Activated CD4-positive, alpha-beta memory T cell treated with anti-CD3 and anti-CD28 coated beads, Interleukin-2, amount 10 ng/mL, durations not matched to agents 7 days and 5 days (primary cell): ENCODE results near the gene BRPF1. TPM values are rescaled to one million over a fixed set of nuclear protein-coding genes. Genes with fewer than 3 reads are reported as not detected.
"Not testable (repeated sequence)": the region's sequence is repeated elsewhere in the genome, so short reads cannot be mapped to it uniquely, and the experiment has no call there.

Source experiments
- CTCF ChIA-PET: fragments of 350-600 bp; sonication (Branson Sonifier 250); formaldehyde crosslinking; loops from one replicate; lab custom pipeline; 2021; ENCODE audit warnings: antibody characterized with exemption, inconsistent platforms; lab: Charles Lee
- POLR2A ChIA-PET: fragments of 350-600 bp; sonication (Branson Sonifier 250); formaldehyde crosslinking; loops from one replicate; lab custom pipeline; 2021; ENCODE audit warnings: antibody characterized with exemption; lab: Charles Lee
- DNase-seq: peaks from one replicate; pipeline ENCODE4 v3.0.0-alpha.2; 2020
- H3K27ac Mint-ChIP-seq: one replicate; pipeline ENCODE4 v1.8.0; 2021; ENCODE audit warnings: mild to moderate bottlenecking, mixed read lengths
- H3K27me3 Mint-ChIP-seq: one replicate; pipeline ENCODE4 v1.8.0; 2021; ENCODE audit warnings: mixed read lengths
- H3K36me3 Mint-ChIP-seq: one replicate; pipeline ENCODE4 v1.8.0; 2021; ENCODE audit warnings: low read depth, mixed read lengths
- H3K4me1 Mint-ChIP-seq: one replicate; pipeline ENCODE4 v1.8.0; 2021; ENCODE audit warnings: mixed read lengths
- H3K4me3 Mint-ChIP-seq: one replicate; pipeline ENCODE4 v1.8.0; 2021; ENCODE audit warnings: mild to moderate bottlenecking, mixed read lengths
- H3K9me3 Mint-ChIP-seq: one replicate; pipeline ENCODE4 v1.8.0; 2021; ENCODE audit warnings: mixed read lengths
- total RNA-seq, 2 experiments: library from RNA; stranded (reverse); gene quantifications; one replicate each; pipeline ENCODE4 v1.2.3, GENCODE V29; 2021

BRPF1 gene
- total RNA-seq, 2 experiments from 2014 or later = 38.9 to 41.9 TPM

DNA sequence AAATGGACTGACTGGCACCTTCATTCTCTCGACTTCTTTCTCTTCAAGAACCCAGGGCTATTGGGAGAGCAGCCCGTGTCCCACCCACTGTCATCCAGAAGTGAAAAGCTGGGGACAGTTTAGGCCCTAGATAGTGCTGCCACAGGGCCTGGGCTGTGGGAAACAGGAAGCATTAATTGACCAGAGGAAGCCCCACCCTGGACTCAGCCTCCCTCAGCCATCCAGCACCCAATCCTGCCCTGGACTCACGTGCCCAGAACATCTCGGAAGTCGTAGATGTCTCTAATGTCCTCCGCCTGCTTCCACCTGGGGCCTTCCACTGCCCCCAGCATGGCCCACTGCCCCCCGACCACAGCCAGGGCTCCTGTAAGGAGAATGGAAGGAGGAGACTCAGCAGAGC lies 35.9 kb downstream of the BRPF1 start:
- CTCF ChIA-PET = no interaction called here
- no peaks in the 10 kb centered on the region for H3K9me3 Mint-ChIP-seq
- H3K27me3 Mint-ChIP-seq = no peaks in the 10 kb centered on the region
- peaks cover 6% of the 10 kb centered on the region for H3K36me3 Mint-ChIP-seq
- H3K4me3 Mint-ChIP-seq = no peak overlapping the region
- no peak overlapping the region for H3K27ac Mint-ChIP-seq
- peaks cover 40% of the 10 kb centered on the region for H3K4me1 Mint-ChIP-seq
- no peak for DNase-seq
- POLR2A ChIA-PET = interaction anchor here (1.2 to 5.2 kb wide), 4 partner anchors 9 to 25 kb away, joined by 3 to 25 read pairs (median 18); partner anchors contain the start of genes ARPC4 and TADA3

DNA sequence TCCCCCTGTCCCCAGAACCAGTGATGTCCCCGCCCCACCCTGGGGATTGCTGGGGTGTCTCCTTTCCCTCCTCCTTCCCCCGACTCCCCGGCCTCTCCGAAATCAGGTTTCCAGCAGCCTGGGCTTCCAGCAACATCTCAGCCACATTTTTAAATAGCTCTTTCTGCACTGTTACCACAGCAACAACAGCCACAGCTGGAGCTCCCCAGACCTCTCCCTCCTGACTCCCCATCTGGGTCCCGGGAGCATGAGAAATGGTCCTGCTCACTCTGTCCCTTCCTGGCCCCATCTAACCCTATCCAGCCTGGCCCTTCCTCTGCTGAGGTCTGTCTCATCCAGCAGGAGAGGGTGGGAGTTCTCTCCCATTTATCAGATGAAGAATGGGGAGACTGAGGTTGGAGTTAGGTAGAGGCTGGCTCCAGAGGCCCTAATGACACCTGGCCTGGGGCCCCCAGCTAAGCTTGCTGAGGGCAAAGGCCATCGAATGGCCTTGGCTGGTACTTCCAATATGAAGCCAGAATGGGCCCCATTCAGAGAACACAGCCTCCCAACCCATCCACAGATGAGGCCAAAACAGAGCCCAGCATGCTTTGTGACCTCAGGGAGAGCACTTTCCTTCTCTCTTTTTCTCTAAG lies 36.7 kb downstream of the BRPF1 start:
- POLR2A ChIA-PET = interaction anchor here (1.0 to 5.2 kb wide), 8 partner anchors 13 to 46 kb away, joined by 3 to 25 read pairs (median 14); partner anchors contain the start of genes ARPC4, BRPF1, OGG1 and TADA3
- Mint-ChIP-seq H3K27ac (no peak overlapping the region), H3K9me3 (no peaks in the 10 kb centered on the region), H3K4me3 (no peak overlapping the region), H3K36me3 (peaks cover 6% of the 10 kb centered on the region), H3K27me3 (no peaks in the 10 kb centered on the region), H3K4me1 (peaks cover 40% of the 10 kb centered on the region)
- CTCF ChIA-PET = interaction anchor here (0.7 to 3.3 kb wide), 2 partner anchors 15 to 41 kb away, joined by 3 to 10 read pairs; no protein-coding TSS in a partner anchor
- DNase-seq = no peak

DNA sequence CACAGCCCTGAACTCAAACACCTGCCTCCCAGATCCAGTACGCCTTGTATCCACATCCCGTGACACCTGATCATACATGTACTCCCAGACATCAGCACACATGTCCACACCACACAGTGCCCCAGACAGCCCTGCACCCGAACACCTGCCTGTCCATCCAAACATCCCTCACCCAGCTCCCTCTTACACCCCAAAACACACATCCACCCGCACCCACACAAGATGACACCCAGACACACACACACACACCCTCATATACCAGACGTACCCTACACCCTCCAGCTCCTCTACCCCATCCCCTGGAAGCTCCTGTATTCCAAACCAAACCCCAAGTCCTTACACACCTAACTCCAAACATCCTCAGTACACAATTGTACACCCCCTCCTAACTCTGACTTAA lies 37.5 kb downstream of the BRPF1 start:
- no peaks in the 10 kb centered on the region for H3K27me3 Mint-ChIP-seq
- peak overlapping the region; percentile 65 for H3K4me3 Mint-ChIP-seq
- DNase-seq = no peak
- peaks cover 40% of the 10 kb centered on the region for H3K4me1 Mint-ChIP-seq
- no peaks in the 10 kb centered on the region for H3K9me3 Mint-ChIP-seq
- CTCF ChIA-PET = interaction anchor here (0.6 to 3.3 kb wide), 5 partner anchors 10 to 344 kb away, joined by 3 to 10 read pairs (median 3); no protein-coding TSS in a partner anchor
- POLR2A ChIA-PET = interaction anchor here (1.0 to 5.2 kb wide), 8 partner anchors 12 to 45 kb away, joined by 3 to 25 read pairs (median 14); partner anchors contain the start of genes ARPC4, BRPF1, OGG1 and TADA3
- peak overlapping the region; percentile 27 for H3K27ac Mint-ChIP-seq
- H3K36me3 Mint-ChIP-seq = peaks cover 6% of the 10 kb centered on the region

DNA sequence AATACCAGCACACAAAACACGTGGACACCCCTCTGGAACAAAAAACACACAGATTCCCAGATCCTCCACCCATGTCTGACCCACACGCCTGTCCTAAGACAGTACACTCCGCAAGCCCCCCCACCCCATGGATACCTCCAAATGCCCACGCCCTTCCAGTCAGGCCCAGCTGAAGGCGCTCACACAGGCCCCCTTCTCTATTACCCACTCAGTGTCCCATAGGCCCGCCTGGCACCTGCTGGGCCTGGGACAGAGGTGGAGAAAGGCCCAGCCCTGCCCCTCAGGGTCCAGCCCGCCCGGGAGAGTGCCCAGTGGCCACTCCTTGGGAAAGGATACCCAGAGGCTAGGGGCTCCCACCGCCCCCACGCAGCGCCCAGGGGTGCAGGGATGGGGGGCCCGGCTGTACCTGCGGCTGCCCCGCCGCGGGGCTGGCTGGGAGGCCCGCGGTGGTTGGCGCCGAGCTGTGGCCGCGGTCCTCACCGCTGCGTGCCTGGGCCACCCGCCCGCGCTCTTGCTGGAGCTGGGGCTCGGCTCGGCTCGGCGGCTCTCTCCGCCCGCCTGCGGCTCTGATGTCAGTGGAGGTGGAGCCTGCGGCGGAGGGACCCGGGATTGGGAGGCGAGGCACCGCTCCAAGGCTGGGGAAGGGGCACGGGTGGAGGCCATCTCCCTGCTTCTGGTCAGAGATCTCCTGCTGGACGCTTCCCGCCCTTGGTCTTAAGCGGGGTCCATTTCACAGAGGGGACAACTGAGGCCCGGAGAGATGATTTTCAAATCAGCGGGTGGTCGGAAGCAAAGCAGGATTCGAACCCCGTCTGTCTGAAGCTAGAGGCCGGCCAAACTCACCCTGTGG lies 38.1 kb downstream of the BRPF1 start, which contains the start of gene CAMK1:
Gene CAMK1, minus strand, starts transcription at position 522 of the 850 bp plus-strand sequence. CDS start 2,198 bp downstream, outside the sequence.
- Mint-ChIP-seq H3K36me3 (peaks cover 6% of the 10 kb centered on the region), H3K27ac (peak within 1 kb of the TSS; percentile 54), H3K9me3 (no peaks in the 10 kb centered on the region), H3K4me1 (peaks cover 40% of the 10 kb centered on the region), H3K27me3 (no peaks in the 10 kb centered on the region), H3K4me3 (peak within 1 kb of the TSS; percentile 71)
- ChIA-PET CTCF (interaction anchor here (0.6 to 3.3 kb wide), 6 partner anchors 10 to 1412 kb away, joined by 3 to 10 read pairs (median 3); no protein-coding TSS in a partner anchor), POLR2A (interaction anchor here (0.7 to 5.2 kb wide), 11 partner anchors 9 to 163 kb away, joined by 3 to 25 read pairs (median 9); partner anchors contain the start of genes ARPC4, BRPF1, OGG1 and TADA3)
- DNase-seq = peak; percentile 77

DNA sequence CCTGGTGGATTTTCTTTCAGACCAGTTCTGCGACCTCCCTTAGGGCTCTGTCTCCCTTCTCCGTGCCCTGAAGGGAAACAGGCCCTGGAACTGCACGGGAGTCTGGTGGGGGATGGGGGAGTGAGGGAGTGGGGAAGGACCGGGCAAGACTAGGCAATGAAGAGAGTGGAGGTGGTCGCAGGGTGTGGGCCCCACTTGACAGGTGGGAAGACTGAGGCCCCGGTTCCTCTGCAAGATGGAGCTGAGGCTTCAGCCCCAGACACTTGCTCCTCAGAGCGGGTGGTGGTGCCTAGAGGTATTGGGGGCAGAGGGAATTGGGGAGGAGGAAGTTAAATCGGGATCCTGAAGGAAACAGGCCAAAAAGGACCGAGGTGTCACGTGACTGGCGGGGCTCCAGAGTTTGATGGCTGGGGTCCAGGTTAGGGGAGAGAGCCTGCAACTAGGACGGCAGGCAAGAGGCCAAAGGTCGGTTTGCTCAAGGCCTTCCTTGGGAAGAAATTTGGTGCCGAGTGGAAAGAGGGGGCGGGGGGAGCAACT lies 38.8 kb downstream of the BRPF1 start:
- Mint-ChIP-seq H3K4me1 (peaks cover 38% of the 10 kb centered on the region), H3K4me3 (peak overlapping the region; percentile 71), H3K36me3 (peaks cover 3% of the 10 kb centered on the region), H3K9me3 (no peaks in the 10 kb centered on the region), H3K27me3 (no peaks in the 10 kb centered on the region), H3K27ac (no peak overlapping the region)
- ChIA-PET POLR2A (interaction anchor here (0.7 to 5.2 kb wide), 12 partner anchors 8 to 162 kb away, joined by 3 to 25 read pairs (median 8); partner anchors contain the start of genes ARPC4, BRPF1, OGG1 and TADA3), CTCF (interaction anchor here (0.6 to 3.3 kb wide), 6 partner anchors 10 to 1413 kb away, joined by 3 to 10 read pairs (median 3); no protein-coding TSS in a partner anchor)
- DNase-seq = no peak

DNA sequence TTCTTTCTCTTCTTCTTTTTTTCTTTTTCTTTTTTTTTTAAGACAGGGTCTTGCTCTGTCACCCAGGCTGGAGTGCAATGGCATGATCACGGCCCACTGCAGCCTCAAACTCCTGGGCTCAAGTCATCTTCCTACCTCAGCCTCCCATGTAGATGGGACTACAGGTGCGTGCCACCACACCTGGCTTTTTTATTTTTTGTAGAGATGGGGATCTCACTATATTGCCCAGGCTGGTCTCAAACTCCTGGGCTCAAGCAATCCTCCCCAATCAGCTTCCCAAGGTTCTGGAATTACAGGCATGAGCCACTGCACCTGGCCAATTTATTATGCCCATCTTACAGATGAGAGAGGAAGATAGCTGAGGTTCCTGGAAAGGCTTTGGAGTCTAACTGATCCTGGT lies 39.5 kb downstream of the BRPF1 start:
- Mint-ChIP-seq H3K4me3 (peak overlapping the region; percentile 32), H3K4me1 (peaks cover 38% of the 10 kb centered on the region)
- H3K9me3 Mint-ChIP-seq, H3K27ac Mint-ChIP-seq, DNase-seq, H3K36me3 Mint-ChIP-seq, H3K27me3 Mint-ChIP-seq: not testable (repeated sequence)
- ChIA-PET POLR2A (interaction anchor here (1.1 to 5.2 kb wide), 6 partner anchors 7 to 38 kb away, joined by 3 to 25 read pairs (median 14); partner anchors contain the start of genes ARPC4, OGG1 and TADA3), CTCF (interaction anchor here (1.0 to 3.3 kb wide), 2 partner anchors 9 to 44 kb away, joined by 3 to 10 read pairs; no protein-coding TSS in a partner anchor)

DNA sequence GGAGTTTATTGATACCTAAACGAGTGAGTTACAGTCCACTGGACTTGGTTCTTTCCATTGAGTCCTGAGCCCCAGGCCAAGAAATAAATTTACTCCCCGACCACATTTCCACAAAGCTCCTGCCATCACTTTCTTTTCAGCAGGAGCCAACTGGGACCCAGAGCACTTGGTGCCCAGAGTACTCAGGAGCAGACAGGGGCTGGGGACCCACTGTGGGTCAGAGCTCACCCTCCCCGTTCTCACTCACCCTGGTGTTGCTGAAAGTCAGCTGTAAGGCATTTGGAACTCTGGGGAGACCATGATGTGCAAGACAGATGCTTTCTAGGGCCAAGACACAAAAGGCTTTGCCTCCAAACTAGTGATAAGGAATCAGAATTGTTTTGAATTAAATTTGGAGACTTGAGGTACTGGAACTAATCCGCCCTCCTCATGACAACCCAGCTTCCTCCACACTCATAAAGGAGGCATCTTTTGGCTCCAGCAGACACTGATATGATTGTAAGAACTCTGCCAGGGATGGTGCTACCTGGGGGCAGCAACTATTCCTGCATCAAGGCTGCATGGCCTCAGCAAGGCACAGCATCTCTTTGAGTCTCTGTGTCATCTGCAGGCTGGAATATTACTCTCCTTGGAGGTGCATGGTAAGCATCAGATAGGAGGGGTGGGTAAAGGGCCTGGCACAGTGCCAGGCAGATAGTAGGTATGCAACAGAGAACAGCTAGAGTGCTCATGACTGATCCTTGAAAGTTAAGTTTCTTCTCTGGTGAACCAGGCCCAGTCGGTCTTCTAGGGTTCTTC lies 45.6 kb downstream of the BRPF1 start:
- no peak for DNase-seq
- Mint-ChIP-seq H3K4me3 (no peak overlapping the region), H3K9me3 (no peaks in the 10 kb centered on the region), H3K36me3 (peaks cover 27% of the 10 kb centered on the region), H3K27me3 (no peaks in the 10 kb centered on the region), H3K4me1 (peaks cover 46% of the 10 kb centered on the region), H3K27ac (no peak overlapping the region)
- ChIA-PET POLR2A (interaction anchor here (1.2 to 7.5 kb wide), 3 partner anchors 14 to 114 kb away, joined by 4 to 56 read pairs (median 8); partner anchors contain the start of genes ARPC4 and TADA3), CTCF (no interaction called here)

DNA sequence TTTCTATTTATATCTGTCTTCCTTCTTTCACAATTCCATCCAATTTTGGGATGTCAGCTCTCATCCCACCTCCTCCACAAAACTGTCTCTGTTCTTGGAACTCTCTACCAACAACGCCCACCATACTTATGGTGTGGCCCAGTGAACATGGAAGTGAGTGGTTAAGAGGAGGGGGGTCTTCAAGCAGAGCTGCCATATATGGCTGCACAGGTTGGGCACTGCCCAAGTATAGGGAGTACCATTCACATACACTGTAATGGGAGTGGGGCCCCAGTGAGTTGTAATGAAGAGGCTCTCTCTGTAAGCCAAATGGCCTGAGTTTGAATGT lies 46.1 kb downstream of the BRPF1 start:
- Mint-ChIP-seq H3K27me3 (no peaks in the 10 kb centered on the region), H3K4me1 (peaks cover 50% of the 10 kb centered on the region), H3K27ac (peak overlapping the region; percentile 61), H3K4me3 (no peak overlapping the region), H3K36me3 (peaks cover 32% of the 10 kb centered on the region), H3K9me3 (no peaks in the 10 kb centered on the region)
- ChIA-PET POLR2A (interaction anchor here (1.2 to 7.5 kb wide), 3 partner anchors 13 to 114 kb away, joined by 4 to 56 read pairs (median 8); partner anchors contain the start of genes ARPC4 and TADA3), CTCF (no interaction called here)
- DNase-seq = no peak

DNA sequence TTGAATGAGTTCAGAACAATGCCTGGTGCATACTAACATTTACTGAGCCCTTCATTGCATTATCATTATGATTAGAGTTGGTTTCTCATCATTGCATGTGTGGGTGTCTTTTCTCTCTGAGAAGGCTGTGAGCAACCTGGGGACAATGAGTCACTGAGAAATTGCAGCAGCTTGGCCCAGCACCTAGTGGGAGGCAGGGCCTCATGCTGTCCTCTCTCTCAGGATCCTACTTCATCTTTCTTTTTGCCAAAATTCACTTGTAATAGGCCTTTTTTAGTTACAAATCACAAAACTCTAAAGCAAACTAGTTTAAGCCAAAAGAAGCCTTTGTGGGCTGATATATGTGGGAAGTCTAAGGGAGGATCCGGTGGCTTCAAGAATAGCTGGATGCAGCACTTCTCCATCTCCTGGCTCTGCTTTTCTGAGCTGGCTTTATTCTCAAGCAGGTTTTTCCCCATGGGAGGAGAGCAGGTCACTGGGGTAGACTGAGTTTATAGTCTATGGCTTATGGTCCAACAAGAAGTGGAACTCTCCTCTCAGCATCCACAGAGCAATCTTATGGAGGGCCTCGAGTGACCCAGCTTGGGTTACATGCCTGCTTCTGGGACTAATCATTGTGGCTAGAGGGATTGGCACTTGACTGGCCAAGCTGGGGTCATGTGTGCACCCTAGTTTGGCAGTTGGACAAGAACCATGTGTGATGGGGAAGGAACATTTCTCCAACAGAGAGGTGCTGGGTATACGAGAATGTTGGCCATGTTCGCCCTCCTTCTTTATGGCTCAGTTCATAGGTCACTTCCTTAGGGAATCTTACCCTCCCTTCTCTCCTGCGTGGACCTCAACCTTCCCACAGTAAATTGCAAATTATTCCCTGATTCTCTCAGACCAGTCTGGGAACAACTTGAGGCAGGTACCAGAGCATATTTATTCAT lies 46.9 kb downstream of the BRPF1 start:
- H3K4me3 Mint-ChIP-seq = no peak overlapping the region
- POLR2A ChIA-PET = interaction anchor here (0.6 to 7.5 kb wide), 5 partner anchors 8 to 113 kb away, joined by 3 to 56 read pairs (median 4); partner anchors contain the start of genes ARPC4, CAMK1 and TADA3
- H3K36me3 Mint-ChIP-seq = peaks cover 37% of the 10 kb centered on the region
- peaks cover 54% of the 10 kb centered on the region for H3K4me1 Mint-ChIP-seq
- peak overlapping the region; percentile 92 for H3K27ac Mint-ChIP-seq
- no peaks in the 10 kb centered on the region for H3K27me3 Mint-ChIP-seq
- CTCF ChIA-PET = no interaction called here
- H3K9me3 Mint-ChIP-seq = no peaks in the 10 kb centered on the region
- DNase-seq = peak; percentile 27

DNA sequence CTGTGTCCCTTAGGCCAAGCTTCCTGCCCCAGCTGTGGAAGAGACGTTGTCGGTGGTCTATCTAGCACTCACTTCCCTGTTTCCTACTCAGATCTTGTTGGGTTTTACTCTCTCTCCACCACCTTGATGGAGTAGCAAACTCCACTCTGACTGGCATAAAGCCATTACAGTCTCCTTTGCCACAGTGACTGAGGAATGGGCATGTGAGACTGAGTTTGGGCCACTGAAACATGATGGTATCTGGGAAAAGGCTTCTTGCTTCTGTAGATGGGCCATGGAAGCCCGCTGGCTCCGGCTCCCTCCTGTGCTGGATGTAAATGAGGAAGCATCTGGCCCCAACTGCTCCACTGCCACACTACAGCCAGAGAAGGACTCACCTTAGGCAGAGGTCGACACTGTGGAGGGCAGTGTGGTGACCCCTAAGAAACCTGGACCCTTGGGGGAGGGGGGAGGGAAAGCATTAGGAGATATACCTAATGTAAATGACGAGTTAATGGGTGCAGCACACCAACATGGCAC lies 47.6 kb downstream of the BRPF1 start:
- peak overlapping the region; percentile 92 for H3K27ac Mint-ChIP-seq
- H3K27me3 Mint-ChIP-seq = no peaks in the 10 kb centered on the region
- H3K4me1 Mint-ChIP-seq = peaks cover 54% of the 10 kb centered on the region
- no peak for DNase-seq
- ChIA-PET CTCF (no interaction called here), POLR2A (interaction anchor here (2.0 to 7.5 kb wide), 2 partner anchors 14 to 382 kb away, joined by 6 to 56 read pairs; partner anchors contain the start of genes ARPC4, SETD5 and TADA3)
- no peaks in the 10 kb centered on the region for H3K9me3 Mint-ChIP-seq
- no peak overlapping the region for H3K4me3 Mint-ChIP-seq
- peaks cover 43% of the 10 kb centered on the region for H3K36me3 Mint-ChIP-seq
